Inflammatory macrophage treated with lipopolysaccharide for 1 hour (primary cell): ENCODE results near the gene MMADHC.

Experiments used
- DNase-seq, 2 donors: peaks; one replicate each; pipeline ENCODE4 v3.0.0-alpha.2; 2020 to 2022

MMADHC gene

DNA sequence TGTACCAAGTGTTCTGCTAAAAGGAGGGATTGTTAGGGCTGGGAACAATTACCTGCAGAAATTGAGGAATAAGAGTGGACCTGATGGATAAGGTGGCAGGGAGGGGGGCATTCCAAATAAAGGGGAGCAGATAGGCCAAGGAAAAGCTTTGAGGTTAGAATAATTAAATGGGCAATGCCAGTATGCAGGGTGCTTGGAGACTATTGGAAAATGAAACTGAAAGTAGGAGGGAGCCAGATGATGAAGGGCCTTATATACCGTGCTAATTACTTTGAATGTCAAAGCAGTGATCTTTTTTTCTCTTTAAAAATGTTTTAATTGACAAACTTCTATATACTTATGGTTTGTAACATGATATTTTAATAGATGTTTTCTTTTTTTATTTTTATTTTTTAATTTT is 42.9 kb downstream of the MMADHC start:
- DNase-seq: no peak

DNA sequence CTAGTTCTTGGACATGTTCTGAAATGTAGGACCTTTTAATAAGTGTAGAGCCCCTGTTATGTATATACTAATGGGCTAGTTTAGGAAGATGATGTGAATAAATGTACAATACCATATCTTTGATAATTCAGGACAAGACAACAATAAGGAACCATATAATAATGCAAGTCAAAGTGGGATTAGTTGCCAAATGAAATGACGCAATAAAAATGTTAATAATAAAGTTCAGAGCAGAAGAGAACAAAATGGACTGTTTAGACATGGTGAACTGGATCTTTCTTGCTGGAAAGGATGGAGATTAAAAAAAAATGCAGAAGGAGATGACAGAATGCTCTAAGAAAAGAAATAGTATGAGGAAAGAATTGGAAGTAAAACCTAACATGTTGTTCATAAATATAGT is 43.7 kb downstream of the MMADHC start:
- DNase-seq: no peak

DNA sequence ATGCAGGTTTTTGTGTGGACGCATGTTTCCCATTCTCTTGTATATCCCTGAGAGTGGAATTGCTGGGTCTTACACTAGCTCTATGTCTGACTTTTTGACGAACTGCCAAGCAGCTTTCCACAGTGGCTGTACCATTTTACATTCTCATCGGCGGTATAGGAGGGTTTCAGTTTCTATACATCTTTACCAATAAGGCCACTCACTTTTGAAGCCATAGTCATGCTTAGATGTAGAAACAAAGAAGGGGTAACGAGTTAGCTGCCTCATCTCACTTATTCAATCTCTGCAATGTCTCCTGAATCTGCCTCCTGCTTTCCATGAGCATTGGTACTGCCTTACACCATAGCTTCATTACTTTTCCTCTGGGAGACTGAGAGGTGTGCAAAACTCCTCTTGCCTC is 47.4 kb downstream of the MMADHC start:
- no peak for DNase-seq

DNA sequence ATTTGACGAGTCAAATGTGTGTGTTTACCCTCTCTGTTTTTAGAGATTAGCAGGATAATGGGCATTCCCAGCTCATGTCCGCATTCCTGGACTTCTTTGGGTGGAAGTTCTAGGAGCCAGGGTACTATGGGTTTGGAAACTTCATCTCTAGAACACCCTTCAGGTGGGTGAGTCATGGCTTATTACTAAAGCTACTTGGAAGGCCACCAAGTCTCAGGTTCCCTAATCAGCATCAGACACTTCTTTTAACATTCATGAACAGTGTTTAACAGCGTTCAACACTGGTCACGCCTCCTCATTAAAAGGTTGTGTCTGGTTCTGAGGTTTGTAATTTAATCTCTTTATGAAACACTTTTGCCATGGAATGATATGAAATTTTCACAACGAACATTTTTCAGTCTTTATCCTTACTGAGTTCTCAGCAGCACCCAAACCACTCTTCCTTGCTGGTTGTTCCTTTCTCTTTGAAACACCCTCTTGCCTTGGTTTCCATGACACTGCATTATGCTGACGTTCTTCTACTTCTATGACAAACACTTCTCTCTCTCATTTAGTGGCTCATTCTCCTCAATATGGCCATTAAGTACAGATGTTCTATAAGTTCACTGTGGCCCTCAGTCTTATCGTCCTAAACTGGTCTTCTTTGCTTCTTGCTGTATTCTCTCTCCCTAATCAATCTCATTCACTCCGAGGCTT is 49.3 kb downstream of the MMADHC start:
- no peak for DNase-seq

DNA sequence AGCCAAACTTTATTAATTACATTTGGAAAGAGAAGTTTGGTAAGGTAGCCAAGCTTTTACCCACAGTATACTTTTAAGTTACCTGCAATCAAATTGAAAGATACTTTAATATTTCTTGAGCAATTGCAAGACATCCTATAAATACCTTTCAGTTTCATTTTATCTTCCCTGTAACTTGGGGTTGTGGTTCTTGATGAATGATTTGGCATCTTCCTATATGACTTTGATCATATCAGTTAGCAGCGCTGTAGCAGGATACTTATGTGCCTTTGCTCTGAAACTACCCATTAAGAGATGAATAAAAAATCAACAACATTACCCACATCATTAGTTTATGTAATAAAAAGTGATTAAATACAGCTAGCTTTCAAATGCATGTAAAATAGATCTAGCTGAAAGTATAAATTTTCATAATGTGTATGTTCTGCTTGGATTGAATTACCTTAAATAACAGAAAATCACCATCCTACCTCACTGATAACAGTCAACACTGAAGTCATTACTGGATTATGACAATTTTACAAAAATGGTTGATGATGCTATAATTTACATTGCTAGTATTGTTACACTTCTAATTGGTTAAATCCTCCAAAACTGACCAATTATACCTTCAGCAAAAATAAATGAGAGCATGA is 50.4 kb downstream of the MMADHC start:
- no peak for DNase-seq

- DNase-seq: no peak
These were observed 50.9 kb downstream of the MMADHC start for GRCh38 chr2:149536649-149537048.

GRCh38 chr2:149534674-149535073 is 52.9 kb downstream of the MMADHC start:
- DNase-seq: no peak

DNA sequence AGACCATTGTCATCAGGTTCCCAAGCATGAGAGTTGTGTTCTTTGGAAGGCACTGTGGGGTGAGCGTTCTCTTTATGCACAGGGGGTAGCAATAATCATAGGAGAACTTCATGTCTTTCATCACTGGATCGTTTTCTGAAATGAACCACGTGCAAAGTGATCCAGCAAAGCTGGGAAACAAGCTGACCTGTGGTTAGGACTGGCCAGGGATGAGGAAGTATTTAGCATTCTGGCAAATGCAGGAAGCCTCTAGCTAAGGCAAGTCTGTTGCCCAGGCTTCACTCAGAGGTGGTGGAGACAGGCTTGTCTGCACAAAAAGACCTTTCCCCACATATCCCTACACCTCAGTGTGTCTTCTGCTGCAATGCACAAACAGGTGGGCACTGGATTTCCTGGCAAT is 58.6 kb downstream of the MMADHC start:
- DNase-seq: no peak

- DNase-seq: no peak
These were observed 59.4 kb downstream of the MMADHC start for GRCh38 chr2:149527998-149528755.

GRCh38 chr2:149526689-149527088 is 60.9 kb downstream of the MMADHC start:
- DNase-seq: no peak

DNA sequence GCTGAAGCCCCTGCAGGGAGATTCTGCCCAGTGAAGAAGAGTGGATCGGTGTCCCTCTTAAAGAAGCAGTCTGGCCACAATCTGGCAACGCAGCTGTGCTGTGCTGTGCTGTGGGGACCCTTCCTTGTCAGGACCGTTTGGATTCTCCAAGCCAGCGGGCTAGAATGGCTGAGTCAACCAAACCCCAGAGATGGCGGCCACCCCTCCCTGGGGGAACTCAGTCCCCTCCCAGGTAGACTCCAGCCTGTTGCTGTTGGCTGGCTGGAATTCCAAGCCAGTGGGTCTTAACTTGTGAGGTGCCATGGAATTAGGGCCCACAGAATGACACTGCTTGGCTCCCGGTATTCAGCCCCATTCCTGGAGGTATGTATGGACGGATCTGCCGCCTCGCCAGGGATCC is 62.3 kb downstream of the MMADHC start:
- DNase-seq: no peak
